Hepatocyte (in vitro differentiated cells): ENCODE results near the gene SLC8A1. TPM values are rescaled to one million over a fixed set of nuclear protein-coding genes. Genes with fewer than 3 reads are reported as not detected.

Experiments used
- DNase-seq: peaks from one replicate; pipeline ENCODE4 v3.0.0-alpha.2; 2016; ENCODE audit warnings: low spot score
- H2AFZ ChIP-seq: fragments of 200-600 bp; sonication (generic); 2 replicates; pipeline ENCODE4 v1.6.0; 2016; ENCODE audit warnings: antibody characterized with exemption, mild to moderate bottlenecking
- H3K27ac ChIP-seq: fragments of 200-600 bp; sonication (generic); 2 replicates; pipeline ENCODE4 v1.5.1; 2016; ENCODE audit warnings: mild to moderate bottlenecking
- H3K27me3 ChIP-seq: fragments of 200-600 bp; sonication (generic); 2 replicates; pipeline ENCODE4 v1.6.1; 2016
- H3K36me3 ChIP-seq: fragments of 200-600 bp; sonication (generic); replicated peaks from 2 replicates; pipeline ENCODE4 v1.5.1; 2016; ENCODE audit warnings: low read depth; ENCODE audit not compliant: insufficient read depth
- H3K4me1 ChIP-seq: fragments of 200-600 bp; sonication (generic); 2 replicates; pipeline ENCODE4 v1.5.1; 2016; ENCODE audit warnings: mild to moderate bottlenecking, moderate library complexity; ENCODE audit not compliant: insufficient read depth
- H3K4me2 ChIP-seq: fragments of 200-600 bp; sonication (generic); 2 replicates; pipeline ENCODE4 v1.6.0; 2016
- H3K4me3 ChIP-seq: fragments of 200-600 bp; sonication (generic); 2 replicates; pipeline ENCODE4 v1.5.1; 2016; ENCODE audit warnings: mild to moderate bottlenecking
- H3K79me2 ChIP-seq: fragments of 200-600 bp; sonication (generic); 2 replicates; pipeline ENCODE4 v1.6.0; 2017; ENCODE audit warnings: mild to moderate bottlenecking
- H3K9me2 ChIP-seq: fragments of 200-600 bp; sonication (generic); replicated peaks from 2 replicates; pipeline ENCODE4 v1.6.0; 2017; ENCODE audit warnings: mild to moderate bottlenecking; ENCODE audit not compliant: insufficient read depth
- H3K9me3 ChIP-seq: fragments of 200-600 bp; sonication (generic); 2 replicates; pipeline ENCODE4 v1.5.1; 2016; ENCODE audit warnings: low read depth, mild to moderate bottlenecking
- H4K20me1 ChIP-seq: fragments of 200-600 bp; sonication (generic); 2 replicates; pipeline ENCODE4 v1.6.0; 2016; ENCODE audit warnings: mild to moderate bottlenecking; ENCODE audit not compliant: insufficient read depth, poor library complexity, severe bottlenecking
- EZH2 ChIP-seq: fragments of 200-600 bp; sonication (generic); IDR thresholded peaks from 2 replicates; pipeline ENCODE4 v1.6.1; 2016; ENCODE audit warnings: antibody characterized with exemption, mild to moderate bottlenecking, borderline replicate concordance
- EZH2phosphoT487 ChIP-seq: fragments of 200-600 bp; sonication (generic); IDR thresholded peaks from one replicate; pipeline ENCODE4 v1.6.1; 2018; ENCODE audit warnings: antibody characterized with exemption, mild to moderate bottlenecking, low read depth, moderate library complexity; ENCODE audit not compliant: unreplicated experiment, severe bottlenecking
- WGBS: methylation state at CpG from one replicate; pipeline ENCODE4 v1.1.6; 2016; ENCODE audit warnings: low lambda C conversion rate; ENCODE audit errors: missing lambda C conversion rate; 5-methylcytosine and 5-hydroxymethylcytosine counted together
- polyA plus RNA-seq: library from polyadenylated mRNA; unstranded; fragments of >200 nt; fragmentation: Nextera tagmentation; extraction: Ambion mirVana; gene quantifications from 2 replicates; pipeline ENCODE4 v1.2.1, GENCODE V29; 2016
- total RNA-seq: library from RNA; depleted of rRNA; stranded (reverse); fragments of >200 nt; gene quantifications from 2 replicates; pipeline ENCODE4 v1.2.3, GENCODE V29; 2014
- TF ChIP-seq, protein P1 (sequence below): fragments of 200-600 bp; sonication (generic); IDR thresholded peaks from 2 replicates; pipeline ENCODE4 v1.5.1; 2016; ENCODE audit warnings: antibody characterized with exemption, mild to moderate bottlenecking; ENCODE audit not compliant: poor library complexity

The SLC8A1 gene
- total and polyA plus RNA-seq, 2 experiments from 2014 or later: 2.2 to 8.9 TPM

DNA sequence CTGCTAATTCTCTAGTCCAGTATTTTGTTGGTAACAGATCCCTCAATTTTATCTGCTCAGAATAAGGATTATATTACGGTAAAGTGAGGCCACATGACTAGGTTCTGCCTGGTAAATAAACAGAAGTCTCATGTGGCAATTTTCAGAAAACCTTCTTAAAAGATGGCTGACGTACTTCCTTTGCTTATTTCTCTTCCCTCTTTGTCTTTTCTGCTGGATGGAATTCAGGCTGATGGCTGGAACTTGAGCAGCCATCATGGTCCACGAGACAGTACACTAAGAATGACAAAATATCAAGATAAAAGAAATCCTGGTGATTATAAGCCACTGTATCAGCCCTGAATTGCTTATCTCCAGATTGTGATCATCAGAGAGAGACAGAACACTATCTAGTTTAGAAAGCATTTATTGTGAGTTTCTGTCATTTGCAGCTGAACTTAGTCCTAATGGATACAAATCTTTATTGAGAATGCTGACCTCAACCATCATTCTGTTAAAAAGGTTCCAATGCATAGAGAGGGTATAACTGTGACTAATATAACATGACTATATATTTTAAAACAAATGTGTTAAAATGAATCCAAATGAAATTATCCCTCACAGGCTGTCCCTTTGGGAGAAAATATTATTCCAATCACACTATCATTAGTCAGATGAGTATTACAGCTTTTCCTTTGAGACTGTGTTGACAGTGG is 31.8 kb upstream of the SLC8A1 start:
- Histone ChIP-seq H3K27ac (no peak overlapping the region), H3K4me2 (no peak overlapping the region), H3K9me3 (no peaks in the 10 kb centered on the region), H3K79me2 (no peaks in the 10 kb centered on the region), H3K4me3 (no peak overlapping the region), H3K36me3 (no peaks in the 10 kb centered on the region), H3K4me1 (no peaks in the 10 kb centered on the region), H4K20me1 (no peaks in the 10 kb centered on the region), H3K9me2 (no peaks in the 10 kb centered on the region), H2AFZ (no peak overlapping the region), H3K27me3 (no peaks in the 10 kb centered on the region)
- 86% methylated on average over 3 of the region's 3 CpGs for WGBS
- TF ChIP-seq EZH2 (no peak), EZH2phosphoT487 (no peak)
- TF ChIP-seq, protein P1, sequence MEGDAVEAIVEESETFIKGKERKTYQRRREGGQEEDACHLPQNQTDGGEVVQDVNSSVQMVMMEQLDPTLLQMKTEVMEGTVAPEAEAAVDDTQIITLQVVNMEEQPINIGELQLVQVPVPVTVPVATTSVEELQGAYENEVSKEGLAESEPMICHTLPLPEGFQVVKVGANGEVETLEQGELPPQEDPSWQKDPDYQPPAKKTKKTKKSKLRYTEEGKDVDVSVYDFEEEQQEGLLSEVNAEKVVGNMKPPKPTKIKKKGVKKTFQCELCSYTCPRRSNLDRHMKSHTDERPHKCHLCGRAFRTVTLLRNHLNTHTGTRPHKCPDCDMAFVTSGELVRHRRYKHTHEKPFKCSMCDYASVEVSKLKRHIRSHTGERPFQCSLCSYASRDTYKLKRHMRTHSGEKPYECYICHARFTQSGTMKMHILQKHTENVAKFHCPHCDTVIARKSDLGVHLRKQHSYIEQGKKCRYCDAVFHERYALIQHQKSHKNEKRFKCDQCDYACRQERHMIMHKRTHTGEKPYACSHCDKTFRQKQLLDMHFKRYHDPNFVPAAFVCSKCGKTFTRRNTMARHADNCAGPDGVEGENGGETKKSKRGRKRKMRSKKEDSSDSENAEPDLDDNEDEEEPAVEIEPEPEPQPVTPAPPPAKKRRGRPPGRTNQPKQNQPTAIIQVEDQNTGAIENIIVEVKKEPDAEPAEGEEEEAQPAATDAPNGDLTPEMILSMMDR: no peak
- no peak for DNase-seq

DNA sequence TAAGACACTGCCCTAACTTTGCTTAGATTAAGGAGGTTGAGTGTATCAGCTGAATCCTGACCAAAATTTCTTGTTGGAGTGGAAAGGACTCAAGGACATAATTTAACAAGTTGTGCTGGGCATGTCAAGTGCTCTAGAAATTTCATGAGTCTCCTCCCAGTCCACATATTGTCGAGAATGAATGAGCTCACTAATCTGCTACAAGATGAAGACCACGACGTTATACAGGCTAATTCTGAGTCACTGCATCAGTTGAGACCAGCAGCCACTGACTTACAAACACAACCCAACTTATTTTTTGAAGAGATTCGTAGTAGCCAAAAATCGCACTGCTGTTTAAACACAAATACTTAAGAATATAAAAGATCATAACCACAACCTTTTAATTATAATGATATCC is 28.7 kb upstream of the SLC8A1 start:
- DNase-seq: no peak
- WGBS: 90% methylated on average over 5 of the region's 5 CpGs
- H3K4me3 ChIP-seq: no peak overlapping the region
- no peaks in the 10 kb centered on the region for H3K9me3 ChIP-seq
- H3K27ac ChIP-seq: no peak overlapping the region
- no peaks in the 10 kb centered on the region for H3K79me2 ChIP-seq
- H4K20me1 ChIP-seq: no peaks in the 10 kb centered on the region
- H3K27me3 ChIP-seq: no peaks in the 10 kb centered on the region
- no peak overlapping the region for H3K4me2 ChIP-seq
- TF ChIP-seq, protein P1: no peak
- no peak for TF ChIP-seq EZH2phosphoT487
- no peak for TF ChIP-seq EZH2
- no peaks in the 10 kb centered on the region for H3K4me1 ChIP-seq
- H3K36me3 ChIP-seq: no peaks in the 10 kb centered on the region
- no peaks in the 10 kb centered on the region for H3K9me2 ChIP-seq
- H2AFZ ChIP-seq: no peak overlapping the region

DNA sequence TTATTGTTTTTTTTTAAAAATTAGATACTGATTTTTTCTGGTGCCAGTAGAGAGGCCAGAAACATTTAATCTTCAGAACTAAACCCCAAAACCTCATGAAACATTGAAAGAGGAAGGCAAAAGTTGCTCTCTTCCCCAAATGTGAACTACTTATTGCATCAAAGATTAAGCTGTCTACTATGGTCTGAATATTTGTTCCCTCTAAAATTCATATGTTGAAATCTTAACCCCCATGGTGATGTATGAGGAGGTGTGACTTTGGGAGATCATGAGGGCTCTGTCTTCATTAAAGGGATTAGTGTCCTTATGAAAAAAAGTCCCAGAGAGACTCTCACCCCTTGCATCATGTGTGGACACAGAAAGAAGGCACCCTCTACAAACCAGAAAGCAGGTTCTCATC is 28.2 kb upstream of the SLC8A1 start:
- no peaks in the 10 kb centered on the region for H3K36me3 ChIP-seq
- no peaks in the 10 kb centered on the region for H3K9me2 ChIP-seq
- no peaks in the 10 kb centered on the region for H4K20me1 ChIP-seq
- DNase-seq: no peak
- H3K4me2 ChIP-seq: no peak overlapping the region
- H3K79me2 ChIP-seq: no peaks in the 10 kb centered on the region
- H3K4me1 ChIP-seq: no peaks in the 10 kb centered on the region
- TF ChIP-seq EZH2phosphoT487 (no peak), EZH2 (no peak)
- TF ChIP-seq, protein P1: no peak
- H3K27me3 ChIP-seq: no peaks in the 10 kb centered on the region
- H2AFZ ChIP-seq: no peak overlapping the region
- no peaks in the 10 kb centered on the region for H3K9me3 ChIP-seq
- no peak overlapping the region for H3K27ac ChIP-seq
- no peak overlapping the region for H3K4me3 ChIP-seq
